Kidney capillary endothelial cell (primary cell): ENCODE data around the gene CTSO.
"Not testable (repeated sequence)": the region's sequence is repeated elsewhere in the genome, so short reads cannot be mapped to it uniquely, and the experiment has no call there.

ENCODE experiments used
- DNase-seq: peaks from one replicate; pipeline ENCODE4 v3.0.0-alpha.2; 2018; ENCODE audit warnings: low spot score

CTSO gene

DNA sequence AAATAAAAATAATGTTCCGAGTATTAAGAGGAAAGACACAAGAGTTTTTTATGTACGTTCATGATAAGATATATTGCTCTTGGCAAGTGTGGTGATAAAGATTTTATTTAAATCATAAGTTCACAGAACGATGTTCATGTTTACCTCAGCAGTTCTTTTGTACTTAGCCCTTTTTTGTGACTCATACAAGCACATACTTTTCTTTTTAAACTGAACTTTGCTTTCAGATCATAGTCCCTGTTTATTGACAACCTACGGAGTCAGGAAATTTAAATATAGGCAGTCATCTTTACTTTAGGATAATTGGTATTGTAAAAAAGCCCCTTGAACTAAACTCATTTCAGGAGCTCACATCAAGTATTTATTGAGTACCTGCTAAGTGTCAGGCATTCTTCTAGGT, 1.3 kb upstream of the CTSO start:
- no peak for DNase-seq

DNA sequence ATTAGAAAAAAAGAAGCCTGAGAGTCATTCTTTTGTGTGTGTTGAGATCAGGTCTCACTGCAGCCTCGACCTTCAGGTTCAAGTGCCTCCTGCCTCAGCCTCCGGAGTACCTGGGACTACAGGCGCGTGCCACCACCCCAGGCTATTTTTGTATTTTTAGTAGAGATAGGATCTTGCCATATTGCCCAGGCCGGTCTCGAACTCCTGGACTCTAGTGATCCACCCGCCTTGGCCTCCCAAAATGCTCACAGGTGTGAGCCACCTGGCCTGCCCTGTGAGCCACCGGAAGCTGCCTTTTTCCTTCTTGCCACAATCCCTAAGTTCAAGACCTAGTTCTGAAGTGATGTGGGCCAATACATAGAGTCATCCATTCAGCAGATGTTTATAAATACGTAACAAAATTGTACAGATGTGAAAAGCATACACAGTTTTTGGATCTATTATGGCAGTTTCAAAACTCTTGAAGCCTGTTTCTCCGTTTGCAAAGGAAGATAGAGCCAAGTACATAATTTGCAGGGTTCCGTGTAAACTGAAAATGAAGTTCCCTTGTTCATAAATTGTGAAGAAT, 536 bp upstream of the CTSO start:
- no peak for DNase-seq

DNA sequence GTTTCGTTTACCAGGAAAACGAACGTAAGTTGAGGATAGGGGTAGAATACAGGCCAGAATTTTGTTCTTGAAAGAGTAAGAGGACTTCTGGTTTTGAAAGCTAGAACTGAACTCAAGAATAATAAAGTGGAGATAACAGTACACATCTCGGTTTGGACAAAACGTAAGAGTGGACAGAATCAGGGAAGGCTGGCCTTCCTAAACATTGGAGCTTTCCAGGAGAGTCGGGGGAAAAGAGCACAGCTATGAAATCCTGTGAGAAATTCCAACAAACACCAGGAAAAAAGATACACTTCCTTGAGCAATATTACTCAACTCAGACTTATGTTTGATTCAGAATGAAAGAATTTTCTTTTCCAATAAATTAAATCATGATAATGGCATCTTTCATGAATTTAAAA, 1.2 kb downstream of the CTSO start:
- peak; percentile 7 for DNase-seq

DNA sequence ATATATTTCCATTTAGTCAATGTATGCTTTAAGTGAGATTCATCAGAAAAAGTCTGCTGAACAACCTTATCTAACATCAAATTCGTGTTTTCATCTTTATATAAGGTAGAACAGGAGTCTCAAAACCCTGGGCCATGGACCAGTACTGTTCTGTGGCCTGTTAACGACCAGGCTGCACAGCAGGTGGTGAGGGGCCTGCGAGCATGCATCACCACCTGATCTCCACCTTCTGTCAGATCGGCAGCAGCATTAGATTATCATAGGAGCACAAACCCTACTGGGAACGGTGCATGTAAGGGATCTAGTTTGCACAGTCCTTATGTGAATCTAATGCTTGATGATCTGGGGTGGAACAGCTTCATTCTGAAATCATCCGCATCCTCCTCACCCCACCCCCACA, 3.2 kb downstream of the CTSO start:
- DNase-seq = no peak

DNA sequence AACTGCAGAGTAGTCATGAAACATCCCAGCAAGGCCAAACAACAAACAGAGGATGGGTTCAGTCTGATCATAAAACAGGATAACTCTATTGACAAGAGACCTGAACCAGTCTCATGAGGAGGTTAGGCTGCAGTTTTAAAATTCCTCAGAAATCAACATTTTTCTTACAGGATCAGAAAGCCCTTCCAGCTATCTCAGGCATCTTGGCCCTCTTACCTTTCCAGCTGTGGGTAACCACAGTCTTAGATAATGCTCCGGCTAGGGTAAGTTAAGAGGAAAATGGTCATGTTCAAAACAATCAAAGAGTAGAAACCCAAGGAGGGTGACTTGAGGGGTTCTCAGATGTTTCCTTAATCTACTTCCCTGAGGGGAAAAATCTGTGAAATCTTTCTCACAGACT, 5.1 kb downstream of the CTSO start:
- no peak for DNase-seq

DNA sequence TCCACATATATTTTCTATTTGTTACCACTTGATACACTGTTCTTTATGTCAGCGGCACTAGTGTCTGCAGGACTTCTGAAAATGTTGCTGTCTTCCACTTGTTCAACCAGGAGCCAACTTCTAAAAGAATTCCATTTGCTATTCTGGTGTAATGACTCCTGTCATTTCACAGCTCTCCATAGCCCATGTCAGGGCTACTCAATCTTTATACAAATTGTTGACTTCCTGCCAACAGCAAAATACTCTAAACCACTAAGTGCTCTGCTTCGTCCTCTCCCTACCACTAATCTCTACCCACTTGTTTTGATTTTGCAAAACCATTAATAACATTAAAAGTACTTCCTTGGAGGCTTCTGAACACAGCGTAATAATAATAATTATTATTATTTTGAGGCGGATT, 7.2 kb downstream of the CTSO start:
- DNase-seq = no peak

DNA sequence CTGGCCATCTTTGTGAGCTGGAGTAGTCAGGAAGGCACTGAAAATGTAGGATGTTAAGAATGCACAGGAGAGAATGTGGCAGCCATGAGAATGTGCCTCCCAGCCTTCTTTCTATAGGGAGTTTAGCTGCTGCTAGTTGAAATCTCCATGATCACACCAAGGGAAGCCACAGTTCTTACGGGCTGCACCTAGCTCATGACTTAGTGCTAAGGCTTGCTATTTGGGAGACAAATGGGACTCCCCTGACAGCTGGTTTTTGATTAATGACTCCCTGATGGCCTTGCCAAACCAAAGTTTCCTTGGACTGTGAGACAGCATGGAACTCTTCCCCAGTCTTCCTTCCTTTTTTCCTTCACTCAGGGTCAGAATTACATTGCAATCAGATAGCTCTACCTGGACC, 9.2 kb downstream of the CTSO start:
- DNase-seq = no peak

DNA sequence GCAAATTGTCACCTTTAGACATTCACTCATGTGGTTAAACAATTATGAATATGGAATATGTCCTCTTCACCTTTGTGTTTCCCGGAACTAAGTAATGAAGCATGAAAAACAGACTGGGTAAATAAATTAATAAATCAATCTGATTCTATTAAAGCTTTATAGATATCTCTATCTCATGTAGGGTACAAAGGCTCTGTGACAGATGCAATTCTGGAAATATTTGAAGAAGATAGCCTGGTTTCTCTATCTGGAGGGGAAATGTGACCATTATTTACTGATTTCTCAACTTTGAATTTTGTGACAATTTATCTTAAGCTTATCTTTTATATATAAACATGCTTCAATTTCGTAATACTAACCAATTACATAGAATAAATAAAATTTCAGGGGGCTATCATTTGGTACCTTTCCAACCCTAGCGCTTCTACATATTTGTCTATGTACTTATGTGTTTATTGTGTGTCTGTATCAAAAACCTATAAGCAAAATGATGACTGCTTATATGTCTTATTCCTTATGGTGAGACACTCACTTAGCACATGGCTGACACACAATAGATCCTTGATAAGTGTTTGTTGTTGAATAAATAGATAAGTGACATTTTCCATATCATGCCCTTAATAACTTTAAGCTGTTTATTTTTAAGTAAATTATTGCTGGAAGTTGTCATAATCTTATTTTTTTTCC, 9.9 kb downstream of the CTSO start:
- DNase-seq = no peak

DNA sequence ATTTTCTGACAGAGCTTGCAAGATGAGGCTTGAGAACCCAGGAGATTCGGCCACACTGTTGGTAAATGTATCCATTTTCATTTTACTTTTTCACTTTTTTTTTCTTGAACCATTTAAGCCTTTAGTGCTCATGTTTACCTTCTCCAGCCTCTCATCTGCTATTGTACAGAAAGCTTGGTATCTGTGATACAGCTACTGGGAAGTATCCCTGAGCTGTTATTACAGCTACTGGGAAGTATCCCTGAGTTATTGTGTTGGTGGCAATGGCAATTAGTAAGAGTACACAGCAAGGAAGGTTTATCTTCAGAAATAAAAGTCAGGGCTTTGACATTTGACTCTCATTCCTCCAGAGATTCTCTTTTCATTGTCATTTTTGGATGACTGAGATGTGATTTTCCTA, 11.8 kb downstream of the CTSO start:
- no peak for DNase-seq

DNA sequence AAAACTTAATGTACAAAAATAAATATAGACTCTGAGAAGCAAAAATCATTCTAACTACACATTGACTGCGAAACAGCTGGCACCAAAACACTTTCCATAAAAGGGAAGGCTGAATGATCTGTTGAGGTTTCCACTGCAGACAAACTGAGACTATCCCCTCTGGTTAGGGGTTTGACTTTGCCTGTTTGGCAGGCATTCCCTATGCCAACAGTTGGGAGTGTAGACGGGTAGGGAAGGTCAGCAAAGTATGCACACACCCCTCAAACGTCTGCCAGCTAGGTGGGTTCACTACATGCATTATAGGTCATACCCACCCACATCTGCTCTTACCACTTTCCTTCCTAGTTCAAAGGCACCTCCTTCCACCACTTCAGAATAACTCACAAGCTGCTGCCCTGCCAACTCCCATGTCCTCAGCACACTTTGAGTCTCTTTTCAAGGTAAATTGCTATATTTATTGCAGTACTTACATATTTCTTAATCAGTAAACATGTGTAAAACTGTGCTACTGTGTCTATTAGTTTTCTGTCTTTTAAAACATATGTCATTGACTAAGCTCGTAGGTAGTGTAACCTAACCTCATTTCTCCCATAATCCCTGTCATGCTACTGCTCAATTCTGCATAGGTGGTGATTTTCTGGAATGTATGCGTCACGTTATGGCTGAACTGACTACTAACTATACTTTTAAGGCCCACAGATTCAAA, 12.4 kb downstream of the CTSO start:
- DNase-seq = no peak

DNA sequence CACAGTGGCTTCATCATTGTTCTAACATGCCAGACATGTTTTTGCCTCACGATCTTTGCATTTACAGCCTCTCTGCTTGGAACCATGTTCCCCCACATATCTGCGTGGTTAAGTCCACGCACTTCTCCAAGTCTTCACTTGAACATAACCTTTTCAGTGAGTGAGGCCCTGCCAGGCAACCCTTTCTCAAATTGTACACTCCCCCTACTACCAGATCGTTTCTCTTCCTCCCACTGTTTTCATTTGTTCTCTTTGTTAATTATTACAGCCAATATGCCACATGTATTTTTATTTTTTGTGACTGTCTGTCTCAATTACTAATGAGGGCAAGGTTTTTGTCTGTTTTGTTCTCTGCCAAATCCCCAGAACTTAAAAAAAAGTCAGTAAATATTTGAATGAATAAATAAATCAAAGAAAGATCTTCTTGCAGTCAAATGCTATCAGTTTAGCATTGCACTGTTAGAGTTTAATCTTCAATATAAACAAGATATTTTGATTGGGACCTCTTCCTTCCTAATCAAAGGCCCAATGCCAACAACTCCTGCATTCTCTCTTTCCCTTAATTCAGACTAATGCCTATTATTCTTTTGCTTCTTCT, 18.2 kb downstream of the CTSO start:
- DNase-seq = no peak

DNA sequence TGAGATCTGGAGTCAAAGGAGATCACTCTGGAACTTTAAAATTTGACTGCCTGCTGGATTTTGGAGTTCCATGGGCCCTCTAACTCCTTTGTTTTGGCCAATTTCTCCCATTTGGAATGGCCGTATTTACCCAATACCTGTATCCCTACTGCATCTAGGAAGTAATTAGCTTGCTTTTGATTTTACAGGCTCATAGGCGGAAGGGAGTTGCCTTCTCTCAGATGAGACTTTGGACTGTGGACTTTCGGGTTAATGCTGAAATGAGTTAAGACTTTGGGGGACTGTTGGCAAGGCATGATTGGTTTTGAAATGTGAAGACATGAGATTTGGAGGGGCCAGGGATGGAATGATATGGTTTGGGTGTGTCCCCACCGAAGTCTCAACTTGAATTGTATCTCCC, 19.0 kb downstream of the CTSO start:
- DNase-seq = not testable (repeated sequence)

DNA sequence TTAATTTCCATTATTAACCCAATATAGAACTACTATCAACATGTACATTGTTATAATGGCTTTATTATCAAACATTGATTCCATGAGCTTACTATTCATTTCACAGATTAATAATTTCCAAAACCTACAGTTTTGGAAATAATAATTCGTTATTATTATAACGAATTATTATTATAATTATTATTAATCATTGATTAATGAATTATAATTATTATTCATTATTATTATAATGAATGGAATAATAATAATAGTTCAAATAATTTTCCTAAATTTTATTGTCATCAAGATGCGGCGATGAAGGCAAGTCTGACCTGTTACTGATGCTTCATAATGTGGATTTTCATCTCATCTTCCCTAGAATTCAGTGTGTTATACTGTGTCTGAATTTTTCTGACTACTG, 22.0 kb downstream of the CTSO start:
- DNase-seq = no peak

DNA sequence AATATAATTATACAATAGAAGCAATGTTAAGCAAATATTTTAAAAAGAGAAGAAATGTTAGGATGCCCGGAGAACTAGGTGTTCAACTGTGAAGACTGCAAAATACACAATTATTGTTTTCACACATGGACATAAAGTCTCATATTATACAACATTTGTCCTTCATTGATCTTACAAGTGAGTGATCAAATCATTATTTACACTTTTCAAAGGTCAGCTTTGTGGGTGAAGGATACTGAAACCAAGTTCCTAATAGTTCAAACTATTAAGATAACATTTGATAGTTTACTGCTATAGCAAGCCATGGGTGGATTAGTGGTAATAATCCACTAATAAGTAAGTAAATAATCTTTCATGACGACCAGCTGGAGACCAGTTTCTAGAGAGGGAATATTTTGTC, 23.3 kb downstream of the CTSO start:
- DNase-seq = no peak

DNA sequence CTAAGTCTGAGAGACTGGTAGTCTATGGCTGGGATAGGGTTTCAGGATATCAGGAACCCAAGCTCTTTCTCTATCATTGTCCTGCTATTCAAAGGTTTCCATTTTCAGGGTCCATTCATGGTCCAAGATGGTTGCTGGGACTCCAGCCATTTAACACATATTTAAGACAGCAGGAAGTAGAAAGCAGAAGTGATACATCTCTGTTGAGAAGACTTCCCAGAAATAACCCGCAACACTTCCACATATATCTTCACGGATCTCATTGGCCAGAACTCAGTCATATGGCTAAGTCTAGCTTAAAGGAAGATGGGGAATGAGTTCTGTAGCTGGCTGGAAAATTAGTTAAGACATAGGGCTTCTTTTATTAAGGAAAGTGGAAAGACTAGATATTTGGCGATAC, 23.8 kb downstream of the CTSO start:
- no peak for DNase-seq

DNA sequence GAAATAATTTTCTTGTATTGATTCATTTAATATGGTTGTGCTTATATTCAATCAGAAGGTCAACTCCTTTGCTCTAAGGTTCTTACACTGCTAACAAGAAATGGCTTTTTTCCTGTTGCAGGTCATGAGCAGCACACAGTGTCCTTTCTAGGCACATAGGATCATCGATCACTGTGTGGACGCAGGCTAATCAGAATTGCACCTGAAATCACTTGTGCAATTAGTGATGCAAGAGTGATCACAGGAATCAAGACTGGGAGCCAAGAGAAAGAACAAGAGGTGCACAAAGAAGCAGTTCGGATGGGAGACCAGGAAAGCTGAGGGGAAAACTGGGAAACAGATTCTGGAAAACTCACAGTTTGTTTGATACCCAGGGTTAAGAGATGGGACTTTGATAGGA, 29.0 kb downstream of the CTSO start:
- DNase-seq = no peak

DNA sequence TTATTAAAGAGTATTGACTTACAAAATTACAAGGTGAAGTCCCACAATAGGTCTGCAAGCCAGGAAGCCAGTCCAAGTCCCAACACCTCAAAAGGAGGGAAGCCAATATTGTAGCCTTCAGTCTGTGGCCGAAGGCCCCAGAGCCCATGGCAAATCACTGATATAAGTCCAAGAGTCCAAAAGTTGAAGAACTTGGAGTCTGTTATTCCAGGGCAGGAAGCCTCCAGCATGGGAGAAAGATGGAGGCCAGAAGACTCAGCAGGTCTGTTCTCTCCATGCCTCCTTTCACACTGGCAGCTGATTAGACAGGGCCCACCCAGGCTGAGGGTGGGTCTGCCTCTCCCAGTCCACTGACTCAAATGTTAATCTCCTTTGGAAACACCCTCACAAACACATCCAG, 32.1 kb downstream of the CTSO start:
- no peak for DNase-seq

DNA sequence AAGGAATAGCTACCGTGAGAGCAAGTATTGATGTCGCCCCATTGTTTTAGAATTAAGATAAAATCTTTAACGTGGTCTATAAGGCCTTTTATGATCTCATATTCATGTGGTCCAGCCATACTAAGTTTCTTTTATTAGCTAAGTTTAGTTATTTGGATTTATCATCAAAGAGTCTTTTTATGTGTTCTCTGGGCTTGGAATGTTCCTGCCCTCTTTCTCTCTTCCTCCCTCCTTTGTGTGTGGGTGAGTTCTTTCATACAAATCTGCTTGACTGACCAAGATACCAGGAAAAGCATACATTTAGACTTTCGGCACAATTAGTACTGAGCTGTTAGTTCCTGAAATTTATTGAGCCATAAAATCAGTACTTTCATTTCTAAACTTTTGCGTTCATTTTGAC, 38.9 kb downstream of the CTSO start:
- DNase-seq = no peak

DNA sequence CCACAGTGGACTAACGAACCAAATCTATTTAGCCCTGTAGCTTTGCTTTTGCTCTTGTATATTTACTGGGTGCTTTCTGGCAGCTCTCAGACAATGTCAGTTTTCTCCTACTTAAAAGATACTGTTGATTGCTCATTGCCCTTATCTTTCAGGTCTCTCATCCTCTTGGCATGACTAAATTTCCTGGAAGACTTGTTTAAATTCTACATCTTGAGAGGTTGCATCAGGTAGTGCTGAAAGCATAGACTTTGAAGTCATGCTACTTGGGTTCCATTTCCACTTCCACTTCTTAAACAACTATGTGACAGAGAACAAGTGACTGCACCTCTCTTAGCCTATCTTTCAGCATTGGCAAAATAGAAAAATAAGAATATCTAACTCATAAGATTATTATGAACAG, 41.8 kb downstream of the CTSO start:
- DNase-seq = no peak

DNA sequence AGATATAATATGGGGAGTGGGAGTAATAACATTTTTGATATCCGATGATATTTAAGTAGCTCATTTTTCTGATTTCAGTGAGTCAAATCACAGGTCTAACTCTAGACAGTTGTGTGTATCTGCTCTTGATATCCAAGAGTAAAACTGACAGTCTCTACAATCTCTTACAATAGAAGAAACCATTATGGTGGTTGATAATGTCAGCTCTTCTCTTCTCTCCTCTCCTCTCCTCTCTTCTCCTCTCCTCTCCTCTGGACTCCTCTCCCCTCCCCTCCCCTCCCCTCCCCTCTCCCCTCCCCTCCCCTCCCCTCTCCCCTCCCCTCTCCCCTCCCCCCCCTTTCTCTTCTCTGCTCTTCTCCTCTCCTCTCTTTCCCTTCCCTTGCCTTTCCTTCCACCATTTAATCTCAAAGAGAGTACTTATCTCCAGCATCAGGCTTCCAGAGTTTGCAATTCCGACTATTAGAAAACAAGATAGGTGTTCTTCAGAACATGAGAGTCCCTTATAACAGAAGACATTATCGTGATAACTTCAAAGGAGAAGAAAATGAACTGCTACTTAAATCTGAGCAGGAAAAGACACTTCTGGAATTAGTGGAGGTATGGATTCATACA, 43.9 kb downstream of the CTSO start:
- DNase-seq = no peak

DNA sequence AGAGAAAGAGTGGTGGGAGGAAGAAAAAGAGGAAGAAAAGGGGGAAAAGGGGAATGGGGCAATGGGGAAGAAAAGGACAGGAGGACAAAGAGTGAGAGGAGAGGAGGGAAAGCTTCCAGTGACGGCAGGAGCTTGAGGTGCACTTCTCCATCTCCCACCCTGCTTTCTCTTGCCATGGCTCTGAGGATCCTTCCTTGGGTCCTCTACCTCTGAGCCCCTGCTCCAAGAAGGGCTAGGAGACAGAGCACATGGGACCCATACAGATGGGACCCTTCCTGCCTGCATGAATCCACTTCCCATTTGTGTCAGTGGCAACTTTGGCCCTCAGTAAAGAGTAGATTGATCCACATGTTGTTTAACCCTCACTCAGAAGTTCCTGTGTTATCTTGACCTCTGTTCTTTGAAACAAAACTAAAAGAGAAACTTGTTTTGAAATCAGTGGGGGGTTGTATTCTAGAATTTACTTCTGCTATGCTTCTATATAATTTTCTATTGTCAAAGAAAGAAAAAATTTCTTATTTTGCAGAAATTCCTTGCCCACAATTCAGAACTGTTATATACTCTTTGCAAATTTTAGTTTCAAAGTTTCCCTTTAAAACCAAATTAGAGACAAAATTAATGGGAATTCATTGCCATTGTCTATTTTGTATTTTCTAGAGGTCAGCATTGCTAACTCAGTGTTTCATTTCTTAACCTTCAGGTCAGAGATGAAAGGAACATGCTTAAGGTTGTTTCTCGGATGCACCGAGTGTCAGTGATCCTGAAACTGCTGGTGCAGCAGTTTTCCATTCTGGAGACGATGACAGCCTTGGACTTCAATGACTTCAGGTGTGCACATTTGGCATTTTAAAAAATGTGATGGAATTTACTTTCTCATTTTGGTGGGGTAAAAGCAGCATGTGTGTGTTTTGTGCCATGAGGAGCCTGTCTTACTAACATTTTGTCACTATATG, 45.2 kb downstream of the CTSO start:
- DNase-seq = no peak

DNA sequence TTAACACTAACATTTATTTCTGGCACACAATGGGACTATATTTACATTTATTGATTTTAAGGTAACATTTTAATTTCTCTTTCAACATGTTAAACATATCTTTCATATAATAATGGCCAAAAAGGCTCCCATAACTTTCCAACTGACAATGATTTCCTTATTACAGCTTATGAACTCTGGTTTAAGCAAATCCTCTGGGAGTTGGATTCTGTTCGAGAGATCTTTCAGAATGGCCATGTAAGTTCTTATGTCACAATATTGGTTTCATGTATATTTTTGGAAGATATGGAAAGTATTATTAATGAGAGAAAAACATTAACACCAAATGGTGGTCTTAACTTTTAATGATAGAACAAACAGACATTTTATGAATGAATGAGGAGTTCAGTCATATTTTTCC, 46.1 kb downstream of the CTSO start:
- no peak for DNase-seq
